NCI-H774 (cell line): ENCODE results near the gene FASTKD3.
A peak's percentile ranks its signal among the peaks of the same experiment; 100 is the strongest.
"Not testable (repeated sequence)": the region's sequence is repeated elsewhere in the genome, so short reads cannot be mapped to it uniquely, and the experiment has no call there.

Source experiments
- DNase-seq: peaks from one replicate; lab custom pipeline; 2025; lab: John Stamatoyannopoulos, UW

FASTKD3 gene, protein sequence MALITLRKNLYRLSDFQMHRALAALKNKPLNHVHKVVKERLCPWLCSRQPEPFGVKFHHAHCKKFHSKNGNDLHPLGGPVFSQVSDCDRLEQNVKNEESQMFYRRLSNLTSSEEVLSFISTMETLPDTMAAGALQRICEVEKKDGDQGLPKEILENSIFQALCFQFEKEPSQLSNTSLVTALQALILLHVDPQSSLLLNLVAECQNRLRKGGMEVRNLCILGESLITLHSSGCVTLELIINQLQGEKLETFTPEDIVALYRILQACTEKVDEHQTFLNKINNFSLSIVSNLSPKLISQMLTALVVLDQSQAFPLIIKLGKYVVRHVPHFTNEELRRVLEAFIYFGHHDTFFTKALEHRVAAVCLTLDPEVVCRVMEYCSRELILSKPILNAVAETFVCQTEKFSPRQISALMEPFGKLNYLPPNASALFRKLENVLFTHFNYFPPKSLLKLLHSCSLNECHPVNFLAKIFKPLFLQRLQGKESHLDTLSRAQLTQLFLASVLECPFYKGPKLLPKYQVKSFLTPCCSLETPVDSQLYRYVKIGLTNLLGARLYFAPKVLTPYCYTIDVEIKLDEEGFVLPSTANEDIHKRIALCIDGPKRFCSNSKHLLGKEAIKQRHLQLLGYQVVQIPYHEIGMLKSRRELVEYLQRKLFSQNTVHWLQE

DNA sequence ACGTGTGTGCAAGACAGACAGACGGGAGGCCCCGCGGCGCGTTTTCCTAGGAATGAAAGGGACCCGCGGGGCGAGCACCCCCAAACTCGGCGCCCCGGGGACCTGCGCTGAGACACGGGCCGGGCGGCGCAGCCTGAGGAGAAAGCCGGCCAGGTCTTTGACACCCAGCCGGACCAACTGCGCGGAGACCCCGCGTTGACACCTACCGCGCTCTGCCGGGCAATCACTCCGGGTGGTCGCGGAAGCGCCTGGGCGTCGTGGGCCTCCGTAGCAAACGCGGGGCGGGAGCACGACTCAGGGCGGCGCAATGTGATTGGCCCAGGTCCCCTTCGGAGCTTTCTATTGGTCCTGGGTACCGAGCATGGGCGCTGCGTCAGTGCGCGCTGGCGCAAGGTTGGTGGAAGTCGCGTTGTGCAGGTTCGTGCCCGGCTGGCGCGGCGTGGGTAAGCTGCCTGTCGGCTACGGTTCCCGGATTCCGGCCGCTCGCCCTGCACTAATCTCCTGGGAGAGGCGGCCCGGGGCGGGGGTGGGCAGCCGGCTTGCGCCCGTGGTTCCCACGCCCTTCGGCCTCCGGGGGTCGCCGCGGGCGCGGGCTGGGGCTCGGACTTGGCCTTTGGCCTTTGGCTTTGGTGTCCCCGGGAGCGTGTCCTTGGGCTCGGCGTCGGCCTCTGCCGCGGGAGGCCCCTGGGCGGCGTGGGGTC is at the start of gene FASTKD3, which contains the start of gene MTRR:
FASTKD3 (minus strand) TSS at position 259 of the 701 bp plus-strand sequence. CDS start 948 bp downstream, outside the sequence.
MTRR (plus strand) TSS at position 376 of the 701 bp plus-strand sequence. CDS start 1,647 bp downstream, outside the sequence.
- DNase-seq: peak; percentile 97

DNA sequence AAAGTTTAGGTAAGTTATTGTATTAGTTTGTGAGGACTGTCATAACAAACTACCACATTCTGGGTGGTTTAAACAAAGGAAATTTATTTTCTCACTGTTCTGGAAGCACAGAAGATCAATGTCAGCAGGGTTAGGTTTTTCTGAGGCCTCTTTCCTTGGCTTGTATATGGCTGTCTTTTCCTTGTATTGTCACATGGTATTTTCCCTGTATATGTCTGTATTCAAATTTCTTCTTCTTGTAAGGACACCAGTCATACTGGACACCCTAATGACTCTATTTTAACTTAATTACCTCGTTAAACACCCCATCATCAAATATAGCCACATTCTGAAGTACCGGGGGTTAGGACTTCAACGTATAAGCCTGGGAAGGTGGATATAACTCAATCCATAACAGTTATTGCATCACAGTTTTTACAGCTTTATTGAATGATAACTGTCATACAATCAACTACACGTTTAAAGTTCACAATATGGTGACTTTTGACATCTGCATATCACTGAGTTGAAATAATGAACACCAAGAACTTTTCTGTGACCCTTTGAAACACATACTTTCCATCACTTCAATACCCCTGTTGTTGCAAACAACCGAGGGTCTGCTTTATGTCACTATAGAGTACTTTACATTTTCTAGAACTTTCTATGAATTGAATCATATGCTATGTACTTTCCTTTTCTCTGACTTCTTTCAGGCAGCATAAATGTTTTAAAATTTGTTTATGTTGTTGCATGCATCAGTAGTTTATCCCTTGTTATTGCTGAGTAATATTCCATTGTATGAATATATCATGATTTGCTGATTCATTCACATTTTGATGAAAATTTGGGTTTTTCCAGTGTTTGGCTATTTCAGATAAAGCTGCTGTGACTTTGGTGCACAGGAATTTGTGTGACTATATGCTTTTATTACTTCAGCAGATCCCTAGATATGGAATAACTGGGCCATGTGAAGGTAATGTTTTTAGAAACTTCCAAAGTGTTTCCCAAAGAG is 48.6 kb upstream of the FASTKD3 start:
- no peak for DNase-seq

DNA sequence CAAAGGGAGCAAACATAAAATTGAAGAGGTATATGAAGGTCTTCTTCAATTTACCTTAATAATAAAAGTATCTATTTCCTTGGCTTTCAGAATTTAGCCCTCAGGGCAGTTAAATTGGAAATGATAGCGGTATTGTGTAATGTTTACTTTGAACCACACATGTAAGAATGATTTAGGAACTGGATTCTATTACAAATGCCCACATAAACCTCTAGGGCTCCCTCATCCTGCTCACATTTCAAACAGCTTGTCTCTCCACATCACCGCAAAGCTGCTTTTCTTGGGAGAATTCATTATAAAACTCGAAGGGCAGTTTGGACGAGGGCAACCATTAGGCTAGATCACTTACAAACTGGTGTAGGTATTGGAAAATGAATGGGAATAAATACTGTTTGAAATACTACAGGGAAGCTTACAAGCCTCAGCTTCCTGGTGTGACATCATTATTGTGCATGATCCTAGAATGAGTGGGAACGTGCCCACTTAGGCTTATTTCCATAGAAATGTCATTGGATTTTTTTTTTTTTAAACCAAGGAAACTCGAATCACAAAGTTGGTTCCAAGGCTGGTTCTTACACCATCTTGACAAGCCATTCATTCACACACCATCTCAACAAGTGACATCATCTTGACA is 47.5 kb upstream of the FASTKD3 start:
- DNase-seq: no peak

- DNase-seq: not testable (repeated sequence)
These were observed 42.6 kb upstream of the FASTKD3 start for GRCh38 chr5:7911429-7911771.

GRCh38 chr5:7910738-7911428 is 42.1 kb upstream of the FASTKD3 start:
- no peak for DNase-seq

GRCh38 chr5:7908317-7908716 is 39.5 kb upstream of the FASTKD3 start:
- DNase-seq: no peak

DNA sequence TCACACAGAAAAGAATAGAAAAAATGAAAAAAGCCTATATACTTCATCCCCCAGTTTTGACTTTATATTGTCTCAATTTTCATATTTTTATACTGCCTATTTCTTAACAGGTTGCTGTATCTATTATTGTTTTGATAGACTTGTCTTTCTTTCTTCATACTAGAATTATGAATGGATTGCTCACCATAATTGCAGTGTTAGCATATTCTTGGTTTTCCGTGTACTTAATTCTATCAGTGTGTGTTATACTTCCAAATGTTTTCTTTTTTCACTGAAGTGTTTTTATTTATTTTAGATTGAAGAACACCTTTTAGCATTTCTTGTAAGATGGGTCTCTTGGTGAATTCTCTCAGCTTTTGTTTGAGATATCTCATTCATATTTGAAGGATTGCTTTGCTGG is 38.8 kb upstream of the FASTKD3 start:
- DNase-seq: no peak

- no peak for DNase-seq
These were observed 35.3 kb upstream of the FASTKD3 start for GRCh38 chr5:7904170-7904569.

- no peak for DNase-seq
These were observed 34.1 kb upstream of the FASTKD3 start for GRCh38 chr5:7902666-7903625.

DNA sequence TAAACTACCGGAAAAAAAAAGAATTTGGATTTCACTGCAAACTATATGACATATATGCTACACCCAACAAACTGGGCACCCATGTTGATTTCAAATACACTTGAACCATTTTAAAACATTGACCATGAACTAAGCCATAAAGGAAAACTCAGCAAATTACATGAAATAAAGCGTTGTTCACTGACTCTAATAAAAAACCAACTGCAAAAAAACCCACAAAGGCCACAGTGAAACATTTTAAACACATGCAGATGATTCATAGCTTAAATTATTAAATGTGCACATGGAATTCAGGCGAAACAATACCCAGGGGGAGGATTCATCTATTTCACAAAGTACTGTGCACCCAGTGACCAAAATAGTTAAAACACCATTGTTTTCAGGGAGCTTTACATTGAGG is 33.4 kb upstream of the FASTKD3 start:
- DNase-seq: no peak

GRCh38 chr5:7897014-7897600 is 28.3 kb upstream of the FASTKD3 start:
- no peak for DNase-seq

GRCh38 chr5:7894860-7895259 is 26.0 kb upstream of the FASTKD3 start:
- no peak for DNase-seq

DNA sequence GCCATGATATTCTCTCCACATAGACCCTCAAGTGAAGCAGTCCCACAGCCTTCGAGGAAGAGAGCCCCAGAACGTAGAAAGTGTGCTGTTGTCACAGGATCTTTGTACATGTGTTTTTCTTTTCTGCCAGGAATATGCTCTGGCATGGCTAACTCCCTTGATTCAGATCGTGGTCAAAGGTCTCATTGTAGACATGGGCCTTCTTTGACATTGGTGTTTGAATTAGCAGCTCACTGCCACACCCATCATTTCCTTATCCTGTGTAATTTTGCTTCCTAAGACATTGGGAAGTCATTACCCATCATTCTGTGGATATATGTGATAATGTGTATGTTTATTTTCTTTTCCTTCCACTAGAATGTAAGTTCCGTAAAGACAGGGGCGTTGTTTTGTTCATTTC is 25.6 kb upstream of the FASTKD3 start:
- DNase-seq: no peak

GRCh38 chr5:7888901-7889300 is 20.1 kb upstream of the FASTKD3 start:
- DNase-seq: no peak

GRCh38 chr5:7886849-7887475 is 18.1 kb upstream of the FASTKD3 start:
- DNase-seq: peak; percentile 56

DNA sequence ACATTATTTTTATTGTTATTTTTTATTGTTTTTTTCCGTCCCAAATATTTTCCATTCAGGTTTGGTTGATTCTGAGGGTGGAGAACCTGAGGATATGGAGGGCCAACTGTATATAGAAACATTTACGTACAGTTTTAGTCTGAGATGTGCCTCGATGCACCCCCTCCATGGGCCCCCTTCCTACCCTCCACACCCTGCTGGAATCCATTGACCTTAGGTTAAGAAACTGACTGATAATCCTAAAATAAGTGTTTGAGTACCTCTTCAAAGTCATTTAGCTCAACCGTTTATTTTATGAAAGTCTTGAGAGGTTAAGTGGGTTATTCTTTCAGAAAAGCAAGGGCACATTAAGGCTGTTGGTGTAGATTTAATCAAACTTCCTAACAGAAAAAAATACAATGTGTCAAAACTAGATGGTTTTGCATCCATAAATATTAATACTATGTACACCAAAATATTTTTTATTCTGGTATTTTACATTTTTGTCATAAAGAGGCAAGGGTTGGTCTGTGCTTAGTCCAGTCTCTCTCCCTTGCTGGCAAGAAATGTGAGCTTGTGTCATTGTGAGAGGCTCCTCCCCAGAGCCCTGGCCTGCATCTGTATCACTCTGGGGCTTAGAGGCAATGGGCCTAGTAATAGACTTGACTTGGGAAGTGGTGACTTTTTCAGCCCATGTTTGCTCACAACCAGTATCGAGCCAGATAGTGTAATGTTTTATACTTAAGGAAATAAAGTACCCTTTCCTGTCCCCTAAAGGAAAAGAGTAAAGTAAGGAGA is 15.8 kb upstream of the FASTKD3 start:
- no peak for DNase-seq

GRCh38 chr5:7882926-7883325 is 14.1 kb upstream of the FASTKD3 start:
- no peak for DNase-seq

DNA sequence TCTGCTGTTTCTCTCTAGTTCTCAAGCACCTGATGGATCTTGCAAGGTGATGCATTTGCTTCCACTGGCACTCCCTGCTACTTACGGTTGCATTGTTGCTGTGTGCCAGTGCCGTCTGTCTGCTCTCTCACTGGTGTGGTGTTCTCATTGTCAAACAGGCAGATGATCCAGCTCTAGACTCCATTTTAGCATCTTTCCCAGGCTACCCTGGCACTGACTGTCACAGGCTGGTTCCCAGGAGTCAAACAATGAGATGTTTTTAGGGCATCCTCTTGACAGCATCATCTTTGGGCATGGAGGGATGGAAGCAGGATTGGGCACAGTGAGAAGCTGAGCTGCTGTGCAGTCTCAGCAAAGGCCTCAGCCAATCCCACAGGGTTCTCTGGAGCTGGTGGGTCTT is 13.0 kb upstream of the FASTKD3 start:
- no peak for DNase-seq
